Uterus (tissue), 2 donors: ENCODE measurements around the gene CTDP1.

Source experiments
- POLR2A ChIP-seq, 2 donors: fragments of 450-650 bp; IDR thresholded peaks; one replicate each; pipeline ENCODE4 v1.6.1; 2016; ENCODE audit warnings: antibody characterized with exemption in 2 of 2, mild to moderate bottlenecking in 1 of 2, moderate library complexity in 1 of 2
- TF ChIP-seq, protein P1 (sequence below), 4 experiments: fragments of 200-600 bp in 2 of 4; fragments of 450-650 bp in 2 of 4; sonication (generic) in 2 of 4; IDR thresholded peaks; one replicate each; pipeline ENCODE4 v1.5.1; 2016 to 2019; ENCODE audit warnings: antibody characterized with exemption in 4 of 4, mild to moderate bottlenecking in 2 of 4, moderate library complexity in 1 of 4

DNA sequence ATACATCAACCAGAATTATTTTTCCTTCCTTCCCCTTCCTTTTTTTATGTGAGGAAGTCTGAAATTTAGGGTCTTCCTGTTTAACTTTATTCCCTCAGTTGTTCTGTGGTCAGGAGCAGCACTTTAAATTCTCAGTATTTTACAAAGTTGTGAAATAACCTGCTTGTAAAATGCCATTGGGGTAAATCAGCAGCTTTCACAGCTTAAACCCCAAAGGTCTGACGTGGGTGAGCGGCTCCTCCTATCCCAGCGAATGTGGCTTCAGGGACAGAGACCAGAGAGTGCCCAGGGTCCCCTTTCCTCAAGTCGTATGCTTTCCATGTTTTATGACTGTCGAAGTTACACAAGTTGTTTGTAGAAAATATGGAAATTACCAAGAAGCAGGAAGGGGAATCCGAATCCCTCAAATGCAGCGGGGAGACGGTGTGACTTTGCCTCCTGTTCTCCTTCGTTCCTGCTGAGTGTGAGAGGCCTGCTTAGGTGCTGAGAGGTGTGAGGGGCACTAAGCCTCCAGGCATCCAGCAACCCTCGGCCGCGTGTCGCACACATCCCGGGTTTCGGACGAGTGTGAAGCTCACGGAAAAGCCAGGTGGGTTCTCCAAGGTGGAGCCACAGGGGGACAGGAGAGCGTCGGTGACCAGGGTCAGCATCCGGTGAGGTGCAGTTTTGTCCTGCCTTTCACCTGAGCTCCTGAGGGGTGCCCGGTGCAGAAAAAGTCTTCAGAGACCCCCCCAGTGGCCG lies 107.4 kb downstream of the CTDP1 start:
- no peak for TF ChIP-seq POLR2A (IDR thresholded peaks at IDR 0.05)
- TF ChIP-seq, protein P1, sequence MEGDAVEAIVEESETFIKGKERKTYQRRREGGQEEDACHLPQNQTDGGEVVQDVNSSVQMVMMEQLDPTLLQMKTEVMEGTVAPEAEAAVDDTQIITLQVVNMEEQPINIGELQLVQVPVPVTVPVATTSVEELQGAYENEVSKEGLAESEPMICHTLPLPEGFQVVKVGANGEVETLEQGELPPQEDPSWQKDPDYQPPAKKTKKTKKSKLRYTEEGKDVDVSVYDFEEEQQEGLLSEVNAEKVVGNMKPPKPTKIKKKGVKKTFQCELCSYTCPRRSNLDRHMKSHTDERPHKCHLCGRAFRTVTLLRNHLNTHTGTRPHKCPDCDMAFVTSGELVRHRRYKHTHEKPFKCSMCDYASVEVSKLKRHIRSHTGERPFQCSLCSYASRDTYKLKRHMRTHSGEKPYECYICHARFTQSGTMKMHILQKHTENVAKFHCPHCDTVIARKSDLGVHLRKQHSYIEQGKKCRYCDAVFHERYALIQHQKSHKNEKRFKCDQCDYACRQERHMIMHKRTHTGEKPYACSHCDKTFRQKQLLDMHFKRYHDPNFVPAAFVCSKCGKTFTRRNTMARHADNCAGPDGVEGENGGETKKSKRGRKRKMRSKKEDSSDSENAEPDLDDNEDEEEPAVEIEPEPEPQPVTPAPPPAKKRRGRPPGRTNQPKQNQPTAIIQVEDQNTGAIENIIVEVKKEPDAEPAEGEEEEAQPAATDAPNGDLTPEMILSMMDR (IDR thresholded peaks at IDR 0.05), result no peak
